ENCODE data around the gene TBC1D5.

The TBC1D5 gene

GRCh38 chr3:17558565-17558964, 183.9 kb downstream of the TBC1D5 start:
- Mint-ChIP-seq H3K4me1 (peaks cover 8% of the 10 kb centered on the region), H3K4me3 (no peak overlapping the region), H3K27me3 (no peaks in the 10 kb centered on the region), H3K36me3 (peaks cover 13% of the 10 kb centered on the region), H3K27ac (no peak overlapping the region), H3K9me3 (no peaks in the 10 kb centered on the region)
- ATAC-seq (ENCODE audit: low read depth) = no peak
- no peak for DNase-seq (ENCODE audit: low spot score in 2 of 2)

GRCh38 chr3:17557749-17558463, 184.5 kb downstream of the TBC1D5 start:
- peaks cover 11% of the 10 kb centered on the region for H3K36me3 Mint-ChIP-seq
- DNase-seq (ENCODE audit: low spot score in 2 of 2) (no peak), ATAC-seq (ENCODE audit: low read depth) (no peak)
- H3K27me3 Mint-ChIP-seq = no peaks in the 10 kb centered on the region
- peaks cover 8% of the 10 kb centered on the region for H3K4me1 Mint-ChIP-seq
- no peaks in the 10 kb centered on the region for H3K9me3 Mint-ChIP-seq
- no peak overlapping the region for H3K4me3 Mint-ChIP-seq
- H3K27ac Mint-ChIP-seq = no peak overlapping the region

GRCh38 chr3:17555525-17555924, 186.9 kb downstream of the TBC1D5 start:
- H3K4me3 Mint-ChIP-seq = no peak overlapping the region
- no peaks in the 10 kb centered on the region for H3K9me3 Mint-ChIP-seq
- peaks cover 13% of the 10 kb centered on the region for H3K4me1 Mint-ChIP-seq
- peaks cover 11% of the 10 kb centered on the region for H3K36me3 Mint-ChIP-seq
- H3K27me3 Mint-ChIP-seq = no peaks in the 10 kb centered on the region
- no peak overlapping the region for H3K27ac Mint-ChIP-seq
- ATAC-seq (ENCODE audit: low read depth) (no peak), DNase-seq (ENCODE audit: low spot score in 2 of 2) (no peak)

- Mint-ChIP-seq H3K4me1 (peaks cover 13% of the 10 kb centered on the region), H3K27ac (no peak overlapping the region), H3K4me3 (no peak overlapping the region), H3K27me3 (no peaks in the 10 kb centered on the region), H3K9me3 (no peaks in the 10 kb centered on the region), H3K36me3 (peaks cover 11% of the 10 kb centered on the region)
- DNase-seq (ENCODE audit: low spot score in 2 of 2) = no peak
- no peak for ATAC-seq (ENCODE audit: low read depth)
These were observed 188.4 kb downstream of the TBC1D5 start for GRCh38 chr3:17554078-17554477.

GRCh38 chr3:17553080-17553479, 189.4 kb downstream of the TBC1D5 start:
- peaks cover 13% of the 10 kb centered on the region for H3K4me1 Mint-ChIP-seq
- peaks cover 8% of the 10 kb centered on the region for H3K36me3 Mint-ChIP-seq
- DNase-seq (ENCODE audit: low spot score in 2 of 2) (no peak), ATAC-seq (ENCODE audit: low read depth) (no peak)
- H3K9me3 Mint-ChIP-seq = no peaks in the 10 kb centered on the region
- H3K4me3 Mint-ChIP-seq = no peak overlapping the region
- H3K27ac Mint-ChIP-seq = no peak overlapping the region
- no peaks in the 10 kb centered on the region for H3K27me3 Mint-ChIP-seq

GRCh38 chr3:17552351-17552750, 190.1 kb downstream of the TBC1D5 start:
- H3K27me3 Mint-ChIP-seq = no peaks in the 10 kb centered on the region
- DNase-seq (ENCODE audit: low spot score in 2 of 2) = no peak
- H3K4me3 Mint-ChIP-seq = no peak overlapping the region
- H3K27ac Mint-ChIP-seq = peak overlapping the region; percentile 23
- peaks cover 11% of the 10 kb centered on the region for H3K36me3 Mint-ChIP-seq
- H3K4me1 Mint-ChIP-seq = peaks cover 11% of the 10 kb centered on the region
- H3K9me3 Mint-ChIP-seq = no peaks in the 10 kb centered on the region
- ATAC-seq (ENCODE audit: low read depth) = no peak

- Mint-ChIP-seq H3K4me3 (no peak overlapping the region), H3K9me3 (no peaks in the 10 kb centered on the region), H3K36me3 (peaks cover 11% of the 10 kb centered on the region), H3K4me1 (peaks cover 11% of the 10 kb centered on the region), H3K27ac (peak overlapping the region; percentile 23), H3K27me3 (no peaks in the 10 kb centered on the region)
- DNase-seq (ENCODE audit: low spot score in 2 of 2) (no peak), ATAC-seq (ENCODE audit: low read depth) (no peak)
These were observed 190.5 kb downstream of the TBC1D5 start for GRCh38 chr3:17551895-17552294.

GRCh38 chr3:17551333-17551732, 191.1 kb downstream of the TBC1D5 start:
- no peak overlapping the region for H3K27ac Mint-ChIP-seq
- no peak overlapping the region for H3K4me3 Mint-ChIP-seq
- no peak for ATAC-seq (ENCODE audit: low read depth)
- no peaks in the 10 kb centered on the region for H3K9me3 Mint-ChIP-seq
- H3K36me3 Mint-ChIP-seq = peaks cover 14% of the 10 kb centered on the region
- no peak for DNase-seq (ENCODE audit: low spot score in 2 of 2)
- no peaks in the 10 kb centered on the region for H3K27me3 Mint-ChIP-seq
- peaks cover 10% of the 10 kb centered on the region for H3K4me1 Mint-ChIP-seq

GRCh38 chr3:17550624-17551023, 191.8 kb downstream of the TBC1D5 start:
- H3K4me3 Mint-ChIP-seq = no peak overlapping the region
- DNase-seq (ENCODE audit: low spot score in 2 of 2) (no peak), ATAC-seq (ENCODE audit: low read depth) (no peak)
- no peaks in the 10 kb centered on the region for H3K27me3 Mint-ChIP-seq
- H3K4me1 Mint-ChIP-seq = peaks cover 10% of the 10 kb centered on the region
- peaks cover 12% of the 10 kb centered on the region for H3K36me3 Mint-ChIP-seq
- H3K27ac Mint-ChIP-seq = no peak overlapping the region
- H3K9me3 Mint-ChIP-seq = peaks cover 1% of the 10 kb centered on the region

GRCh38 chr3:17546500-17547255, 195.8 kb downstream of the TBC1D5 start:
- H3K27ac Mint-ChIP-seq = no peak overlapping the region
- peaks cover 2% of the 10 kb centered on the region for H3K9me3 Mint-ChIP-seq
- ATAC-seq (ENCODE audit: low read depth) (no peak), DNase-seq (ENCODE audit: low spot score in 2 of 2) (no peak)
- peaks cover 4% of the 10 kb centered on the region for H3K4me1 Mint-ChIP-seq
- H3K4me3 Mint-ChIP-seq = no peak overlapping the region
- no peaks in the 10 kb centered on the region for H3K27me3 Mint-ChIP-seq
- peaks cover 17% of the 10 kb centered on the region for H3K36me3 Mint-ChIP-seq

GRCh38 chr3:17544632-17545031, 197.8 kb downstream of the TBC1D5 start:
- H3K4me3 Mint-ChIP-seq = no peak overlapping the region
- peaks cover 2% of the 10 kb centered on the region for H3K9me3 Mint-ChIP-seq
- H3K36me3 Mint-ChIP-seq = peaks cover 21% of the 10 kb centered on the region
- no peaks in the 10 kb centered on the region for H3K27me3 Mint-ChIP-seq
- no peak for DNase-seq (ENCODE audit: low spot score in 2 of 2)
- H3K27ac Mint-ChIP-seq = no peak overlapping the region
- peaks cover 2% of the 10 kb centered on the region for H3K4me1 Mint-ChIP-seq
- ATAC-seq (ENCODE audit: low read depth) = no peak

- H3K27me3 Mint-ChIP-seq = no peaks in the 10 kb centered on the region
- peaks cover 2% of the 10 kb centered on the region for H3K9me3 Mint-ChIP-seq
- ATAC-seq (ENCODE audit: low read depth) (no peak), DNase-seq (ENCODE audit: low spot score in 2 of 2) (no peak)
- H3K4me1 Mint-ChIP-seq = peaks cover 2% of the 10 kb centered on the region
- H3K4me3 Mint-ChIP-seq = no peak overlapping the region
- peaks cover 28% of the 10 kb centered on the region for H3K36me3 Mint-ChIP-seq
- no peak overlapping the region for H3K27ac Mint-ChIP-seq
These were observed 199.8 kb downstream of the TBC1D5 start for GRCh38 chr3:17542591-17542990.

- H3K4me1 Mint-ChIP-seq = peaks cover 3% of the 10 kb centered on the region
- ATAC-seq (ENCODE audit: low read depth) (no peak), DNase-seq (ENCODE audit: low spot score in 2 of 2) (no peak)
- H3K27me3 Mint-ChIP-seq = no peaks in the 10 kb centered on the region
- H3K9me3 Mint-ChIP-seq = no peaks in the 10 kb centered on the region
- no peak overlapping the region for H3K4me3 Mint-ChIP-seq
- peaks cover 23% of the 10 kb centered on the region for H3K36me3 Mint-ChIP-seq
- H3K27ac Mint-ChIP-seq = no peak overlapping the region
These were observed 203.0 kb downstream of the TBC1D5 start for GRCh38 chr3:17539436-17539835.

GRCh38 chr3:17535274-17535673, 207.2 kb downstream of the TBC1D5 start:
- H3K27ac Mint-ChIP-seq = no peak overlapping the region
- H3K4me1 Mint-ChIP-seq = peaks cover 5% of the 10 kb centered on the region
- H3K36me3 Mint-ChIP-seq = peaks cover 23% of the 10 kb centered on the region
- no peak overlapping the region for H3K4me3 Mint-ChIP-seq
- DNase-seq (ENCODE audit: low spot score in 2 of 2) = no peak
- H3K9me3 Mint-ChIP-seq = peaks cover 6% of the 10 kb centered on the region
- no peak for ATAC-seq (ENCODE audit: low read depth)
- no peaks in the 10 kb centered on the region for H3K27me3 Mint-ChIP-seq
